Thyroid gland (tissue), 4 donors: ENCODE data around the gene PAPLN. TPM values are rescaled to one million over a fixed set of nuclear protein-coding genes. Genes with fewer than 3 reads are reported as not detected.

ENCODE experiments used
- DNase-seq, 2 donors: peaks; one replicate each; pipeline ENCODE4 v3.0.0-alpha.2; 2019
- H3K27ac ChIP-seq, 3 donors: fragments of 200-600 bp; sonication (generic); 1 replicate in 2 of 3; 2 replicates in 1 of 3; pipeline ENCODE4 v1.5.1; 2016 to 2019; ENCODE audit warnings: mild to moderate bottlenecking in 1 of 3, moderate library complexity in 1 of 3
- H3K27me3 ChIP-seq: fragments of 200-600 bp; sonication (generic); one replicate; pipeline ENCODE4 v1.5.1; 2019
- H3K36me3 ChIP-seq, 2 donors: fragments of 200-600 bp; sonication (generic); one replicate each; pipeline ENCODE4 v1.5.1; 2016 to 2019
- H3K4me1 ChIP-seq, 2 donors: fragments of 200-600 bp; sonication (generic); one replicate each; pipeline ENCODE4 v1.5.1; 2017 to 2019
- H3K4me3 ChIP-seq, 3 donors: fragments of 200-600 bp; sonication (generic); replicated peaks in 1 of 3; 1 replicate in 2 of 3; 2 replicates in 1 of 3; pipeline ENCODE4 v1.5.1; 2016; ENCODE audit warnings: mild to moderate bottlenecking in 1 of 3
- H3K9me3 ChIP-seq: fragments of 200-600 bp; sonication (generic); one replicate; pipeline ENCODE4 v1.5.1; 2017
- CTCF ChIP-seq, 6 experiments: fragments of 200-600 bp in 3 of 6; fragments of 450-650 bp in 3 of 6; sonication (generic) in 3 of 6; IDR thresholded peaks; one replicate each; pipeline ENCODE4 v1.5.1; 2016 to 2019; ENCODE audit warnings: antibody characterized with exemption in 6 of 6, mild to moderate bottlenecking in 2 of 6, inconsistent platforms in 1 of 6, moderate library complexity in 1 of 6
- POLR2A ChIP-seq, 2 donors: fragments of 450-650 bp; IDR thresholded peaks; one replicate each; pipeline ENCODE4 v1.6.1; 2017; ENCODE audit warnings: antibody characterized with exemption in 2 of 2, mild to moderate bottlenecking in 2 of 2, moderate library complexity in 1 of 2
- WGBS, 2 donors: methylation state at CpG; one replicate each; pipeline ENCODE4 v1.1.5; 2017; 5-methylcytosine and 5-hydroxymethylcytosine counted together
- intact Hi-C: fragments of 100-400 bp; cut with DNase I; formaldehyde crosslinking; loops from one replicate; pipeline ENCODE4 v1.15.1; 2023
- total RNA-seq, 4 donors: library from RNA; depleted of rRNA; stranded (reverse); fragments of >200 nt; gene quantifications; one replicate each; pipeline ENCODE4 v1.2.3, GENCODE V29; 2016

The PAPLN gene
- total RNA-seq, 4 donors from 2014 or later: 23.2 to 82.8 (median 48.4) TPM

GRCh38 chr14:73251516-73252215 is 14.4 kb downstream of the PAPLN start:
- no peak overlapping the region for H3K4me3 ChIP-seq
- 94 to 99% methylated on average over 24 to 27 of the region's 30 CpGs for WGBS, 2 donors
- H3K36me3 ChIP-seq: peaks cover 0 to 4% of the 10 kb centered on the region in 2 donors
- no peak overlapping the region for H3K27ac ChIP-seq
- peaks cover 0 to 6% of the 10 kb centered on the region in 2 donors for H3K4me1 ChIP-seq
- no peaks in the 10 kb centered on the region for H3K27me3 ChIP-seq
- no peaks in the 10 kb centered on the region for H3K9me3 ChIP-seq
- no peak for DNase-seq
- no peak for TF ChIP-seq CTCF (IDR thresholded peaks at IDR 0.05)
- no peak for TF ChIP-seq POLR2A (IDR thresholded peaks at IDR 0.05)
- intact Hi-C loops: no loop called here

- no peaks in the 10 kb centered on the region for H3K27me3 ChIP-seq
- intact Hi-C loops: no loop called here
- WGBS, 2 donors: 87 to 93% methylated on average over 23 to 29 of the region's 29 CpGs
- no peak overlapping the region for H3K27ac ChIP-seq
- peaks cover 0 to 4% of the 10 kb centered on the region in 2 donors for H3K36me3 ChIP-seq
- H3K4me3 ChIP-seq: no peak overlapping the region
- TF ChIP-seq CTCF (IDR thresholded peaks at IDR 0.05) (no peak), POLR2A (IDR thresholded peaks at IDR 0.05) (no peak)
- no peaks in the 10 kb centered on the region for H3K9me3 ChIP-seq
- H3K4me1 ChIP-seq: no peaks in the 10 kb centered on the region
- no peak for DNase-seq
Measured at GRCh38 chr14:73252491-73253322, 15.4 kb downstream of the PAPLN start.

- TF ChIP-seq CTCF (IDR thresholded peaks at IDR 0.05): no peak
- TF ChIP-seq POLR2A (IDR thresholded peaks at IDR 0.05): no peak
Measured at GRCh38 chr14:73253323-73253610, 16.0 kb downstream of the PAPLN start.

GRCh38 chr14:73253721-73254120 is 16.4 kb downstream of the PAPLN start:
- intact Hi-C loops: no loop called here
- Histone ChIP-seq H3K4me3 (no peak overlapping the region), H3K36me3 (peaks cover 0 to 4% of the 10 kb centered on the region in 2 donors), H3K9me3 (no peaks in the 10 kb centered on the region), H3K27me3 (no peaks in the 10 kb centered on the region), H3K27ac (no peak overlapping the region), H3K4me1 (no peaks in the 10 kb centered on the region)
- no peak for DNase-seq
- no peak for TF ChIP-seq POLR2A (IDR thresholded peaks at IDR 0.05)
- WGBS, 2 donors: 89 to 92% methylated on average over 3 to 5 of the region's 12 CpGs

More at GRCh38 chr14:73253323-73253610, 16.0 kb downstream of the PAPLN start:
- DNase-seq: no peak
- Histone ChIP-seq H3K27me3 (no peaks in the 10 kb centered on the region), H3K27ac (no peak overlapping the region), H3K36me3 (peaks cover 0 to 4% of the 10 kb centered on the region in 2 donors), H3K4me1 (no peaks in the 10 kb centered on the region), H3K9me3 (no peaks in the 10 kb centered on the region), H3K4me3 (no peak overlapping the region)
- 58 to 64% methylated on average over 10 of the region's 10 CpGs for WGBS, 2 donors
- intact Hi-C loops: no loop called here

GRCh38 chr14:73254247-73255004 is 17.1 kb downstream of the PAPLN start:
- H3K4me1 ChIP-seq: no peaks in the 10 kb centered on the region
- intact Hi-C loops: no loop called here
- H3K4me3 ChIP-seq: no peak overlapping the region
- no peak overlapping the region for H3K27ac ChIP-seq
- TF ChIP-seq CTCF (IDR thresholded peaks at IDR 0.05): no peak
- no peak for TF ChIP-seq POLR2A (IDR thresholded peaks at IDR 0.05)
- no peaks in the 10 kb centered on the region for H3K9me3 ChIP-seq
- no peaks in the 10 kb centered on the region for H3K27me3 ChIP-seq
- DNase-seq: no peak
- peaks cover 0 to 4% of the 10 kb centered on the region in 2 donors for H3K36me3 ChIP-seq
- 91 to 92% methylated on average over 23 to 26 of the region's 28 CpGs for WGBS, 2 donors
